ENCODE measurements around the gene VAV1.
A peak's percentile ranks its signal among the peaks of the same experiment; 100 is the strongest.

The VAV1 gene

GRCh38 chr19:6777434-6777833 is 4.9 kb downstream of the VAV1 start:
- no peak for FAIRE-seq
- no peak for TF ChIP-seq PAX5 (IDR thresholded peaks at IDR 0.05; ENCODE audit: insufficient read depth, low read length, severe bottlenecking)
- TF ChIP-seq SPI1 (IDR thresholded peaks at IDR 0.05; ENCODE audit: low read depth, low read length), result no peak
- no peak for TF ChIP-seq POLR2AphosphoS5 (IDR thresholded peaks at IDR 0.05; ENCODE audit: low read depth, low read length)
- no peak for TF ChIP-seq POU2F2 (IDR thresholded peaks at IDR 0.05; ENCODE audit: low read depth, low read length)
- no peak for TF ChIP-seq TAF1 (IDR thresholded peaks at IDR 0.05; ENCODE audit: low read depth, low read length)
- no peak for TF ChIP-seq POLR2A (IDR thresholded peaks at IDR 0.05; ENCODE audit: low read depth, low read length)
- no peak for DNase-seq (ENCODE audit: insufficient read length, low spot score)

DNA sequence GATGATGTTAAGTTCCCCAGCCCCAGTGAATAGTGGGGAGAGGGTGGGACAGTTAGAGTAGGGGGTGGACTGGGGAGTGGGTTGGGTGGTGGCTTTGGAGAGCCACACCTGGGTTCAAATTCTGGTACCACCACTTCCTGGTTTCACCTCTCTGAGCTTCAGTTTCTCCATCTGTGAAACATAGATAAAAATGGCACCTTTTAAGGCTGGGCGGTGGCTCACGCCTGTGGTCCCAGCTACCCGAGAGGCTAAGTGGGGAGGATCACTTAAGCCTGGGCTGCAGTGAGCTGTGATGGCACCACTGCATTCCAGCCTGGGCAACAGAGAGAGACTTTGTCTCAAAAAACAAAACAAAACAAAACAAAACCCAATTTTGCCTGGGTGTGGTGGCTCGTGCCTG is 5.9 kb downstream of the VAV1 start:
- TF ChIP-seq TAF1 (IDR thresholded peaks at IDR 0.05; ENCODE audit: low read depth, low read length) (no peak), SPI1 (IDR thresholded peaks at IDR 0.05; ENCODE audit: low read depth, low read length) (peak; percentile 50)
- no peak for DNase-seq (ENCODE audit: insufficient read length, low spot score)
- no peak for FAIRE-seq

DNA sequence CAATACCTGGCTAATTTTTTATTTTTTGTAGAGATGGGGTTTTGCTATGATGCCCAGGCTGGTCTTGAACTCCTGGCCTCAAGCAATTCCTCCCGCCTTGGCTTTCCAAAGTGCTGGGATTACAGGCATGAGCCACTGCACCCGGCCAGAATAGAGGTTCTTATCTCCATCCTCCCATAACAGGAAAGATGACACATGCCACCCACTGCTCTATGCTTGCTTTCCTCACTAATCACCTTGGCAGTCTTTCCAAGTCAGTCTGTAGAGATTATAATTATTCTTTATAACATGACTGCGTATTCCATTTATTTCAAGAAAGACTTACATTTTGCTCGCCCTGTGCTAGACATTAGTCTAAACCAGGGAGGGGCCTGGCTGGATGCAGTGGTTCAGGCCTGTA is 6.7 kb downstream of the VAV1 start:
- no peak for FAIRE-seq
- TF ChIP-seq SPI1 (IDR thresholded peaks at IDR 0.05; ENCODE audit: low read depth, low read length) (no peak), TAF1 (IDR thresholded peaks at IDR 0.05; ENCODE audit: low read depth, low read length) (no peak), POLR2A (IDR thresholded peaks at IDR 0.05; ENCODE audit: low read depth, low read length) (no peak), PAX5 (IDR thresholded peaks at IDR 0.05; ENCODE audit: insufficient read depth, low read length, severe bottlenecking) (no peak), POU2F2 (IDR thresholded peaks at IDR 0.05; ENCODE audit: low read depth, low read length) (no peak), POLR2AphosphoS5 (IDR thresholded peaks at IDR 0.05; ENCODE audit: low read depth, low read length) (no peak)

DNA sequence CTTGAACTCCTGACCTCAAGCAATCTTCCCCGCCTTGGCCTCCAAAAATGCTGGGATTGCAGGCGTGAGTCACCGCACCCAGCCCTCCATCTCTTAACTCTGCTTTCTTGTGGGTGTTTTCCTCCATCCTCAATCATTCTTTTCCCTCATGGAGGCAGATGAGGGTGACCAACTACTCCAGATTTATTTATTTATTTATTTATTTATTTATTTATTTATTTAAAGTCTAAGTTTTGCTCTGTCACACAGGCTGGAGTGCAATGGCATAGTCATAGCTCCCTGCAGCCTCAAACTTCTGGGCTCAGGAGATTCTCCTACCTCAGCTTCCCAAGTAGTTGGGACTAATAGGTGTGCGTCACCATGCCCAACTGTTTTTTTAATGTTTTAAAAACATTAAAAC is 14.9 kb downstream of the VAV1 start:
- TF ChIP-seq POLR2AphosphoS5 (IDR thresholded peaks at IDR 0.05; ENCODE audit: low read depth, low read length) (no peak), POU2F2 (IDR thresholded peaks at IDR 0.05; ENCODE audit: low read depth, low read length) (no peak), PAX5 (IDR thresholded peaks at IDR 0.05; ENCODE audit: insufficient read depth, low read length, severe bottlenecking) (no peak), POLR2A (IDR thresholded peaks at IDR 0.05; ENCODE audit: low read depth, low read length) (no peak), SPI1 (IDR thresholded peaks at IDR 0.05; ENCODE audit: low read depth, low read length) (no peak), TAF1 (IDR thresholded peaks at IDR 0.05; ENCODE audit: low read depth, low read length) (no peak)
- DNase-seq (ENCODE audit: insufficient read length, low spot score), result no peak
- FAIRE-seq, result no peak

More for the DNA sequence above, 6.7 kb downstream of the VAV1 start:
- DNase-seq (ENCODE audit: insufficient read length, low spot score), result no peak

DNA sequence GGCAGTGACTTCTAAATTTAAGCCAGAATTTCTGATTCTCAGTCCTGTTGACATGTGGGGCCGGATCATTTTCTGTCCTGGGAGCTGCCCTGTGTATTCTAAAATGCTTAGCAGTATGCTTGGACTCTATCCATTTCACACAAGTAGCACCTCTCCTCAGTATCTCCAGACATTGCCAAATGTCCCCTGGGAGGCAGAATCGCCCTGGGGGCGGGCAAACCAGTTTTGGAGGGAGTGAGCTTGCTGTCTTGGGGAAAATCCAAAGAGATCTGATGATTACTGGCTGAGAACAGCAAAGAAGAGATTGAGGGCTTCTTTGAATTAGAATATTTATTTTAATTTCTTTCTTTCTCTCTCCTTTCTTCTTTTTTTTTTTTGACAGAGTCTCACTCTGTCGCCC is 16.4 kb downstream of the VAV1 start:
- no peak for DNase-seq (ENCODE audit: insufficient read length, low spot score)

DNA sequence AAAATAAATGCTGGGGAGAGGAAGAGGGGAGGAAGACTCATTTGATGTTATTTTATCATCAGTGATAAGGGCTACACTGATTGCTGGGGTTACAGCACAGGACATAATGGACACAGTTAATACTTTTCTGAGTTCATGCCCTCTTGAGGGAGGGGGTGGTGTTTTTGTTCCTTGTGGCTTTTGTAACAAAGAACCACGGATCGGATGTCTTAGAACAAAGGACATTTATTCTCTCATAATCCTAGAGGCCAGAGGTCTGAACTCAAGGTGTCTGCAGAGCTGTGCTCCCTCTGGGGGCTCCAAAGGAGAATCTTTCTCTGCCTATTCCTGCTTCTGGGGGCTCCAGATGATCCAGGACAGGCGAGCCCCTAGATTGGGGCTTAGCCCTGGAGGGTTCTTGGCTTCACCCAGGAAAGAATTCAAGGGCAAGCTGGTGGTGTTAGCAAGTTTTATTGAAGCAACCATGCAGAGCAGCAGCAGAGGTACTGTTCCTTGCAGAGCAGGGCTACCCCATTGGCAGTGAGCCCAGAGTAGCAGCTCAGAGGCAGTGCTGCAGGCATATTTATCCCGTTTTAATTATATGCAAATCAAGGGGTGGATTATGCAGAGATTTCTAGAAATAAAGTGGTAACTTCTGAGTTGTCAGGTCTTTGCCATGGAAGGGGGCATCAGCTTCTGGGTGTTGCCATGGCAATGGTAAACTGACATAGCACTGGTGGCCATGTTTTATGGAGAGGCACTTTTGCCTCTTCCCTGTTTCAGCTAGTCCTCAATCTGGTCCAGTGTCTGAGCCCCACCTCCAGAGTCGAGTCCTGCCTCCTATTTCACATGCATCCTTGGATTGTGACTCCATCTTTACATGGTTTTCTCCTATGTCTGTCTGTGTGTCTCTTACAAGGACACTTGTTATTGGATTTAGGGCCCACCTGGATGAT is 18.0 kb downstream of the VAV1 start:
- DNase-seq (ENCODE audit: insufficient read length, low spot score) (no peak), FAIRE-seq (no peak)
- no peak for TF ChIP-seq TAF1 (IDR thresholded peaks at IDR 0.05; ENCODE audit: low read depth, low read length)
- TF ChIP-seq PAX5 (IDR thresholded peaks at IDR 0.05; ENCODE audit: insufficient read depth, low read length, severe bottlenecking), result no peak
- TF ChIP-seq POLR2AphosphoS5 (IDR thresholded peaks at IDR 0.05; ENCODE audit: low read depth, low read length), result no peak
- TF ChIP-seq SPI1 (IDR thresholded peaks at IDR 0.05; ENCODE audit: low read depth, low read length), result no peak
- TF ChIP-seq POU2F2 (IDR thresholded peaks at IDR 0.05; ENCODE audit: low read depth, low read length), result no peak
- TF ChIP-seq POLR2A (IDR thresholded peaks at IDR 0.05; ENCODE audit: low read depth, low read length), result no peak

More for the DNA sequence above, 16.4 kb downstream of the VAV1 start:
- FAIRE-seq, result no peak
- no peak for TF ChIP-seq TAF1 (IDR thresholded peaks at IDR 0.05; ENCODE audit: low read depth, low read length)
- TF ChIP-seq SPI1 (IDR thresholded peaks at IDR 0.05; ENCODE audit: low read depth, low read length), result no peak

DNA sequence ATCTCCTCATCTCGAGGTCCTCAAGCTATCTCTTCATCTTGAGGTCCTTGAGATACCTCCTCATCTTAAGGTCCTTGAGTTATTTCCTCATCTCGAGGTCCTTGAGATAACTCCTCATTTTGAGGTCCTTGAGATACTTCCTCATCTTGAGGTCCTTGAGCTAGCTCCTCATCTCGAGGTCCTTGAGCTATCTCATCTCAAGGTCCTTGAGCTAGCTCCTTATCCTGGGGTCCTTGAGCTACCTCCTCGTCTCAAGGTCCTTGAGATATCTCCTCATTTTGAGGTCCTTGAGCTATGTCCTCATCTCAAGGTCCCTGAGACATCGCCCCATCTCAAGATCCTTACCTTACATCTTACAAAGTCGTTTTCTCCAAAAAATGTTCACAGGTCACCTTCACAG is 18.7 kb downstream of the VAV1 start:
- DNase-seq (ENCODE audit: insufficient read length, low spot score), result no peak

DNA sequence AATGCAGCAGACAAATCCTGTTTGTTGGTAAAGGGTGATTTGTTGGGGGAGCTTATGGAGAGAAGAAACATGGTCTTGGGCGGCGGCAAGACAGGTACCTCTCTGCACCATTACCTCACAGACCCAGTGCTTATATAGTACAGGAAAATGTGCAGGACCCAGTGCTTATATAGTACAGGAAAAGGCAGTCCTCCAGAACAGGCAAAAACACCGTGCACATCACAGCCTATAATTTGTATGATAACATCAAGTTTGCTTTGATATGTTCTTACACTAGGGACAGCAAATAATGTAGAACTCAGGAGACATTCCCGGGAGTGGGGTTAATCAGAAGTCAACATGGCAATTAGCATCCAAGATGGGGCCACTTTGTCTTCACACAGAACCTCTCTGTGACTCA is 20.9 kb downstream of the VAV1 start:
- DNase-seq (ENCODE audit: insufficient read length, low spot score) (no peak), FAIRE-seq (no peak)
- TF ChIP-seq PAX5 (IDR thresholded peaks at IDR 0.05; ENCODE audit: insufficient read depth, low read length, severe bottlenecking), result no peak
- no peak for TF ChIP-seq TAF1 (IDR thresholded peaks at IDR 0.05; ENCODE audit: low read depth, low read length)
- TF ChIP-seq SPI1 (IDR thresholded peaks at IDR 0.05; ENCODE audit: low read depth, low read length), result no peak
- no peak for TF ChIP-seq POLR2A (IDR thresholded peaks at IDR 0.05; ENCODE audit: low read depth, low read length)
- no peak for TF ChIP-seq POLR2AphosphoS5 (IDR thresholded peaks at IDR 0.05; ENCODE audit: low read depth, low read length)
- no peak for TF ChIP-seq POU2F2 (IDR thresholded peaks at IDR 0.05; ENCODE audit: low read depth, low read length)

More for the DNA sequence above, 18.7 kb downstream of the VAV1 start:
- FAIRE-seq, result no peak
- TF ChIP-seq POLR2A (IDR thresholded peaks at IDR 0.05; ENCODE audit: low read depth, low read length) (no peak), POLR2AphosphoS5 (IDR thresholded peaks at IDR 0.05; ENCODE audit: low read depth, low read length) (no peak), POU2F2 (IDR thresholded peaks at IDR 0.05; ENCODE audit: low read depth, low read length) (no peak), TAF1 (IDR thresholded peaks at IDR 0.05; ENCODE audit: low read depth, low read length) (no peak), SPI1 (IDR thresholded peaks at IDR 0.05; ENCODE audit: low read depth, low read length) (no peak), PAX5 (IDR thresholded peaks at IDR 0.05; ENCODE audit: insufficient read depth, low read length, severe bottlenecking) (no peak)

GRCh38 chr19:6793973-6794372 is 21.5 kb downstream of the VAV1 start:
- DNase-seq (ENCODE audit: insufficient read length, low spot score), result no peak
- TF ChIP-seq POU2F2 (IDR thresholded peaks at IDR 0.05; ENCODE audit: low read depth, low read length) (no peak), SPI1 (IDR thresholded peaks at IDR 0.05; ENCODE audit: low read depth, low read length) (no peak), POLR2AphosphoS5 (IDR thresholded peaks at IDR 0.05; ENCODE audit: low read depth, low read length) (no peak), POLR2A (IDR thresholded peaks at IDR 0.05; ENCODE audit: low read depth, low read length) (no peak), PAX5 (IDR thresholded peaks at IDR 0.05; ENCODE audit: insufficient read depth, low read length, severe bottlenecking) (no peak), TAF1 (IDR thresholded peaks at IDR 0.05; ENCODE audit: low read depth, low read length) (no peak)
- FAIRE-seq, result no peak

Data from GM12891 (cell line).